GM12875 (cell line): Measurements from ENCODE around the gene PHOSPHO1.

Source experiments
- H3K4me3 ChIP-seq: one replicate; pipeline ENCODE4 v1.5.1; 2011; ENCODE audit warnings: low read depth, low read length, control low read depth
- TF ChIP-seq, protein P1 (sequence below): IDR thresholded peaks from 2 replicates; pipeline ENCODE4 v1.5.1; 2011; ENCODE audit warnings: low read depth, mild to moderate bottlenecking, control low read depth, inconsistent platforms, low read length, moderate library complexity, borderline replicate concordance; ENCODE audit not compliant: insufficient read depth

PHOSPHO1 gene

GRCh38 chr17:49231563-49231894 lies 942 bp upstream of the PHOSPHO1 start:
- TF ChIP-seq, protein P1, sequence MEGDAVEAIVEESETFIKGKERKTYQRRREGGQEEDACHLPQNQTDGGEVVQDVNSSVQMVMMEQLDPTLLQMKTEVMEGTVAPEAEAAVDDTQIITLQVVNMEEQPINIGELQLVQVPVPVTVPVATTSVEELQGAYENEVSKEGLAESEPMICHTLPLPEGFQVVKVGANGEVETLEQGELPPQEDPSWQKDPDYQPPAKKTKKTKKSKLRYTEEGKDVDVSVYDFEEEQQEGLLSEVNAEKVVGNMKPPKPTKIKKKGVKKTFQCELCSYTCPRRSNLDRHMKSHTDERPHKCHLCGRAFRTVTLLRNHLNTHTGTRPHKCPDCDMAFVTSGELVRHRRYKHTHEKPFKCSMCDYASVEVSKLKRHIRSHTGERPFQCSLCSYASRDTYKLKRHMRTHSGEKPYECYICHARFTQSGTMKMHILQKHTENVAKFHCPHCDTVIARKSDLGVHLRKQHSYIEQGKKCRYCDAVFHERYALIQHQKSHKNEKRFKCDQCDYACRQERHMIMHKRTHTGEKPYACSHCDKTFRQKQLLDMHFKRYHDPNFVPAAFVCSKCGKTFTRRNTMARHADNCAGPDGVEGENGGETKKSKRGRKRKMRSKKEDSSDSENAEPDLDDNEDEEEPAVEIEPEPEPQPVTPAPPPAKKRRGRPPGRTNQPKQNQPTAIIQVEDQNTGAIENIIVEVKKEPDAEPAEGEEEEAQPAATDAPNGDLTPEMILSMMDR: no peak
- H3K4me3 ChIP-seq: no peak overlapping the region

- TF ChIP-seq, protein P1: no peak
- peak overlapping the region; percentile 67 for H3K4me3 ChIP-seq
Measured at GRCh38 chr17:49229805-49230600, 584 bp downstream of the PHOSPHO1 start.

DNA sequence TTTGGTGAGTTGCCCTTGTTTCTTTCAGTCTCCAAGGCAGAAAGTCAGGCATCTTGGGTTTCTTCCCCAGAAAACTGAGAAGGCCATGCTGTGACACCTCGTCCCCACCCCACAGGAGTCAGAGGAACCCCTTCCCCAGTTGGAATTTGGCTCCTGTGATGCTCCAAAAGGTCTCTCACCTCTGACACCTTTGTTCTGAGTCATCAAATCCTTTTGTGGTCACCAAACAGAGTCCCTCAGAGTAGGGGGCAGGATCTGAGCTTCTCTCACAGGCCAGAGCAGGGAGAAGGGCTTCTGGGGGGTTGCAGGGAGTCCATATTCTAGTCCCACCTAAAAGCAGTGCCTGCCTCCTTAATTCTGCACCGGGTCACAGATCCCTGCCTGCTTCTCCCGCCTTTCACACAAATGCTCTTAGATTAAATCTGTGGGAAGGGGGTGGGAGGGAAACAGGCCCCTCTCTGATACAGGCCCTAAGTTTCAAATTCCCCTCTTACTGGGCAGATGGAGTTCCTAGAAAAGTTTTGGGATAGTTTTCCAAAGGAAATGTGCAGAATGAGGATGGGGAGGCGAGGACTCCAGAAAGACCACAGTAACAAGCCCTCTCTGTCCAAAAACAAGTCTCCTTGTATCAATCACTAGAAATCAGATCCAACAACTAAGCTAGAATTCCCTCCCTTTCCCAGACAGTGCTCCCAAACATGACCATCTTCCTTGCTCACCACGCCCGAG lies 1.3 kb downstream of the PHOSPHO1 start:
- no peak overlapping the region for H3K4me3 ChIP-seq
- TF ChIP-seq, protein P1: no peak

DNA sequence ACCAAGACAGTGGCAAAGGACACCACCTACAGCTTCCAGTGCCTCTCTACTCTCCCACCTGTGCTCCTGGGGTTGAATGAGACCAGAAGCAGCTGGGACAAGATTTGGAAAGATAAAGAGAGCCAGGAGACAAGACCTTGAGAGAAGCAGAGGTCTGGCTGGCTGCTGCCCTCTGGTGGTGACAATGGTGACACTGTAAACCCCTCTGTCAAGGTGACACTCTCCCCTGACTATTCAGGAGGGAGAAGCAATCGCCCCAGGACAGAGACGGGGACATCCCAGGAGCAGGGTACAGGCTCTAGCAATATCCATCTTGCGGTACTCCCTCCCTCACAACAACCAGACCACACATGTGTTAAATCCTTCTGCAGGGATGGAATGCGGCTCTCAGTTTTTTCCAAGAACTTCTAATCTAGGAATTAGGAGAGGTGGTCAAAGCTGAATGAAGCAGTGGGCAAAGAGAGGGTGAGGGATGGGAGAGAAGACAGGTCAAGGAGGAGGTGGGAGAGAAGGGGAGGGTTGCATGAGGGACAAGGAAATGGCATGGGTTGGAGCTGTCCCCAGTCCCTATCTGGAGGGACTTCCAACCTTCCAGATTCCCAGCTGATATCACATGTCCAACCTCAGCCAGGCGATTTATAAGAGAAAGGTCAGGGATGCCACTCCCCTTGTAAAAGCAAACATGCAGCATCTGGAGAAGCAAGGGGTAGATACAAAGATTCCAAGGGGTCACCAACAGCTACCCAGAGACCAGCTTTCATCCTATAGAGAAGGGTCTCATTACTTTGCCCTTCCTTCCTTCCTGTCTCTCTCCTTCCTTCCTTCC lies 2.9 kb downstream of the PHOSPHO1 start:
- TF ChIP-seq, protein P1: peak; percentile 86
- no peak overlapping the region for H3K4me3 ChIP-seq

DNA sequence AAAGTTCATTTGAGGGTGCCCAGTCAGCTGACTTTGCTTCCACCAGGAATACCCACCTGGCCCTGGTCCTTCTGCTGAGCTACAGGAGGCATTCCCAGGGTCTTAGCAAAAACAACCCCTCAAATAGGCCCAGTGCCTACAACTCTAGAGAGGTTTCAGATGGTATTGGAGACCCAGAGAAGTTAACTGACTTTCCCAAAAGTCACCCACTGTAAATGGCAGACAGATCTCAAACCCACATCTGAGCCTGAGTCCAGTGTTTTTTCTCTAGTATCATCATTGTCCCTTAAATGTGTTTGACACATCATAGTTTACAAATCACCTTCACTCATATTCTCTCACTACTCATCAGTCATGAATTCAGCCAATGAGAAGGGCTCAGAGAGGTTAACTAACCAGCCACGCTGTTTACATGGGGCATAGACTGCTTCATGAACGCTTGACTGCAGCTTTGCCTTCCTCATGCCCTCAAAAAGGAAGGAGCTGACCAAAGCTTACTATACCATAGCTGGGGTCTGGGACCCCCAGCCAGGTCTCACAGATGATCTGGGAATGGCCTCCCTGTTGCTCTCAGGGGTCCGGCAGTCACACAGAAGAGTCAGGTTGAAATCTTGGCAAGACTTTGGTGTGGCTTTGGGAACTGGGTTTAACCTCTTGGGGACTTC lies 3.7 kb downstream of the PHOSPHO1 start:
- TF ChIP-seq, protein P1: no peak

DNA sequence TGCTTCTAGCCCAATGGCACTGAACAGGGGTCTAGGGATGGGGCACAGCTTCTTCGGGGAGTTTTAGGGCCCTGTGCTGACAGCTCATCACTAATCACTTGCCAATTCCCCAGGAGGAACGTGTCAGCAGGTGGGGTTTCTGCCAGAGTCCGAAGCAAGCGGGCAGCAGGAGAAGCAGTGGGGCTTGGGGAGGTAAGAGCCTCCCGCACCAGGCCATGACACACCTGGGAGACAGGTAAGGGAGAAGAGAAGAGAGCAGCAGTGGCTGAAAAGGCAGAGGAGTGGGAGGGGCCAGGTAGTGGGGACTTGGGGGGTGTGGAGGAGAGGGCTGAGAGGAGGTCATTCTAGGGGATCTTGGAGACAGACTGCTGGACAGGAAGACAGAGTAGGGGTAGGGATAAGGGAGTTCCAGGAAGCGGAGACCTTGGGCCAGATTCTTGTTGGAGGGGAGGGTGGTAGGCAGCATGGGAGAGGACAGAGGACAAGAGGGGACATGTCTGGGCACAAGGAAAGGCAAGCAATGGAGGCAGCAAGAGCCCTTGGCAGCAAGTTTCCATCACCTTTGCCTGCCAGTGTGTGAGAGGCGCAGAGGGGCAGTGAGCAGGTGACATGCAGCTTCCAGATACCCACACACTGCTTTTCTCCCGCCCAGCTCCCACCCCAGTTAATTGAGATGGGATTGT lies 4.9 kb downstream of the PHOSPHO1 start:
- no peak overlapping the region for H3K4me3 ChIP-seq
- TF ChIP-seq, protein P1: no peak

More for the DNA sequence above, 3.7 kb downstream of the PHOSPHO1 start:
- no peak overlapping the region for H3K4me3 ChIP-seq
